Mesodermal cell (in vitro differentiated cells): ENCODE data around the gene ZNF511.

Experiments
- H3K27ac ChIP-seq: 2 replicates; pipeline ENCODE4 v1.7.0; 2013; ENCODE audit warnings: mild to moderate bottlenecking, low read depth, low read length, moderate library complexity; ENCODE audit not compliant: severe bottlenecking
- H3K36me3 ChIP-seq: 2 replicates; pipeline ENCODE4 v1.7.1; 2013; ENCODE audit warnings: mild to moderate bottlenecking, low read length, moderate library complexity; ENCODE audit not compliant: control insufficient read depth, insufficient read depth
- H3K4me1 ChIP-seq: one replicate; pipeline ENCODE4 v1.7.1; 2013; ENCODE audit warnings: mild to moderate bottlenecking, low read length; ENCODE audit not compliant: insufficient read depth, control insufficient read depth, poor library complexity, severe bottlenecking
- H3K4me3 ChIP-seq: 2 replicates; pipeline ENCODE4 v1.7.0; 2013; ENCODE audit warnings: low read length, control low read depth, mild to moderate bottlenecking; ENCODE audit not compliant: insufficient read depth, poor library complexity, severe bottlenecking; ENCODE audit errors: extremely low read depth
- H3K9me3 ChIP-seq: 2 replicates; pipeline ENCODE4 v1.7.1; 2013; ENCODE audit warnings: mild to moderate bottlenecking, low read length, moderate library complexity; ENCODE audit not compliant: control insufficient read depth
- WGBS, 2 experiments: methylation state at CpG; one replicate each; pipeline ENCODE4 v1.1.5; 2013; ENCODE audit warnings: missing lambda C conversion rate in 2 of 2; ENCODE audit not compliant: insufficient coverage in 2 of 2; 5-methylcytosine and 5-hydroxymethylcytosine counted together

The ZNF511 gene

GRCh38 chr10:133327651-133328357 is 19.1 kb downstream of the ZNF511 start:
- Histone ChIP-seq H3K4me3 (no peak overlapping the region), H3K36me3 (no peaks in the 10 kb centered on the region), H3K4me1 (peaks cover 4% of the 10 kb centered on the region), H3K27ac (no peak overlapping the region), H3K9me3 (no peaks in the 10 kb centered on the region)
- 75 to 92% methylated on average over 9 to 10 of the region's 12 CpGs for WGBS, 2 experiments

- H3K9me3 ChIP-seq, result no peaks in the 10 kb centered on the region
- H3K4me1 ChIP-seq, result peaks cover 4% of the 10 kb centered on the region
- no peak overlapping the region for H3K4me3 ChIP-seq
- H3K27ac ChIP-seq, result no peak overlapping the region
- WGBS, 2 experiments, result 86 to 91% methylated on average over 11 to 15 of the region's 15 CpGs
- H3K36me3 ChIP-seq, result no peaks in the 10 kb centered on the region
Measured at GRCh38 chr10:133328358-133329343, 19.9 kb downstream of the ZNF511 start.

GRCh38 chr10:133329491-133330202 is 20.9 kb downstream of the ZNF511 start:
- Histone ChIP-seq H3K9me3 (no peaks in the 10 kb centered on the region), H3K4me1 (peaks cover 5% of the 10 kb centered on the region), H3K4me3 (no peak overlapping the region), H3K36me3 (no peaks in the 10 kb centered on the region), H3K27ac (no peak overlapping the region)
- 6 to 7% methylated on average over 35 to 36 of the region's 37 CpGs for WGBS, 2 experiments

GRCh38 chr10:133332936-133333699 is 24.4 kb downstream of the ZNF511 start:
- Histone ChIP-seq H3K4me1 (peaks cover 16% of the 10 kb centered on the region), H3K9me3 (no peaks in the 10 kb centered on the region), H3K27ac (no peak overlapping the region), H3K4me3 (no peak overlapping the region), H3K36me3 (no peaks in the 10 kb centered on the region)
- 67 to 72% methylated on average over 16 to 28 of the region's 30 CpGs for WGBS, 2 experiments

GRCh38 chr10:133334503-133335245 is 26.0 kb downstream of the ZNF511 start:
- peak overlapping the region; percentile 36 for H3K4me3 ChIP-seq
- H3K36me3 ChIP-seq, result no peaks in the 10 kb centered on the region
- H3K9me3 ChIP-seq, result no peaks in the 10 kb centered on the region
- WGBS, 2 experiments, result 23 to 27% methylated on average over 40 to 44 of the region's 51 CpGs
- peaks cover 12% of the 10 kb centered on the region for H3K4me1 ChIP-seq
- H3K27ac ChIP-seq, result no peak overlapping the region

GRCh38 chr10:133335246-133336117 is 26.8 kb downstream of the ZNF511 start:
- peaks cover 12% of the 10 kb centered on the region for H3K4me1 ChIP-seq
- WGBS, 2 experiments, result 7 to 10% methylated on average over 47 to 63 of the region's 75 CpGs
- no peaks in the 10 kb centered on the region for H3K36me3 ChIP-seq
- peak overlapping the region; percentile 36 for H3K4me3 ChIP-seq
- no peaks in the 10 kb centered on the region for H3K9me3 ChIP-seq
- H3K27ac ChIP-seq, result no peak overlapping the region

- H3K36me3 ChIP-seq, result no peaks in the 10 kb centered on the region
- H3K4me3 ChIP-seq, result no peak overlapping the region
- H3K27ac ChIP-seq, result no peak overlapping the region
- H3K4me1 ChIP-seq, result peaks cover 12% of the 10 kb centered on the region
- WGBS, 2 experiments, result 19 to 22% methylated on average over 13 to 18 of the region's 41 CpGs
- H3K9me3 ChIP-seq, result no peaks in the 10 kb centered on the region
Measured at GRCh38 chr10:133336118-133336576, 27.4 kb downstream of the ZNF511 start.

- no peak within 1 kb of the TSS for H3K4me3 ChIP-seq
- 33 to 39% methylated on average over 48 to 52 of the region's 63 CpGs for WGBS, 2 experiments
- no peaks in the 10 kb centered on the region for H3K9me3 ChIP-seq
- H3K27ac ChIP-seq, result no peak within 1 kb of the TSS
- peaks cover 12% of the 10 kb centered on the region for H3K4me1 ChIP-seq
- no peaks in the 10 kb centered on the region for H3K36me3 ChIP-seq
Measured at GRCh38 chr10:133336577-133337369, 28.1 kb downstream of the ZNF511 start, which contains the start of gene CALY. TSS of gene CALY (minus strand) at chr10:133336896. CDS start at chr10:133328989, 7,907 bp downstream.
